GM19043 (cell line): ENCODE measurements around the gene AZGP1.
"Not testable (repeated sequence)": the region's sequence is repeated elsewhere in the genome, so short reads cannot be mapped to it uniquely, and the experiment has no call there.

Experiments used
- ATAC-seq: cut with Tn5 transposase; IDR thresholded peaks from one replicate; pipeline ENCODE4 v1.9.1; 2021; ENCODE audit warnings: low read depth; ENCODE audit not compliant: unreplicated experiment

Gene AZGP1

DNA sequence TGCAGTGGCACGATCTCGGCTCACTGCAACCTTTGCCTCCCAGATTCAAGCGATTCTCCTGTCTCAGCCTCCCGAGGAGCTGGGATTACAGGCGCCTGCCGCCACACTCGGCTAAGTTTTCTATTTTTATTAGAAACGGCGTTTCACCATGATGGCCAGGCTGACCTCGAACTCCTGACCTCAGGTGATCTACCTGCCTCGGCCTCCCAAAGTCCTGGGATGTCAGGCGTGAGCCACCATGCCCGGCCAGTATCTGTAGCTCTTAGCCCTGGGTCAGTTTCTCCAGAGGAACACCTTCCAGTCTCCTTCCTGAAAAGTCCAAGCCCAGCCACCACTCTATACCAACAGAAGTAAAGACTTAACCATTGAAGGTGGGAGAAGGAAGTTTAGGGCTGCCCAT, 24.4 kb upstream of the AZGP1 start:
- ATAC-seq = no peak

GRCh38 chr7:99997545-99998137, 21.8 kb upstream of the AZGP1 start:
- ATAC-seq = no peak

DNA sequence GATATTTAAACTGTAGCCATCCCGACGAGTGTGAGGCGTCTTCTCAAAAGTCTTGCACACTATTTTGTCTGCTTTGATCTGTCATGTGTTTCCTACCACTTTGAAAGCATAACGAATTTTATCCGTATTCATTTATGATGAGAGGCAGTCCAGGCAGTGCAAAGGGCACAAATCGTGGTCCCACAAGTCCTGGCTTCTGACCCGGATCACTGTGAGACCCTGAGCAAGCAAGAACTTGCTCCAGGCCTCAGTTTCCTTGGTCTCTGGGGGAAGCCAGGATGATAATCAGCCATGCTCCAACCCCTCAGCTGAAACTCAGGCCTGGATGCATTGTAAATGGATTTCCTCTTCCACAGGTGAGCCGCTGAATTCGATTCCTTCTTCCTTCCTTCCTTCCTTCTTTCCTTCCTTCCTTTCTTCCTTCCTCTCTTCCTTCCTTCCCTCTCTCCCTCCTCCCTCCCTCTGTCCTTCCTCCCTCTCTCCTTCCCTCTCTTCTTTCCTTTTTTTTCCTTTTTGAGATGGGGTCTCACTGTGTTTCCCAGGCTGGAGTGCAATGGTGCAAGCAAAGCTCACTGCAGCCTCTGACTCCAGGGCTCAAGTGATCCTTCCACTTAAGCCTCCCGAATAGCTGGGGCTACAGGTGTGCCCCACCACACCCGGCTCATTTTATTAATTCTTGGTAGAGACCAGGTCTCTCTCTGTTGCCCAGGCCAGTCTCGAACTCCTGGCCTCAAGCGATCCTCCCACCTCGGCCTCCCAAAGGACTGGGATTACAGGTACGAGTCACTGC, 21.1 kb upstream of the AZGP1 start:
- no peak for ATAC-seq

DNA sequence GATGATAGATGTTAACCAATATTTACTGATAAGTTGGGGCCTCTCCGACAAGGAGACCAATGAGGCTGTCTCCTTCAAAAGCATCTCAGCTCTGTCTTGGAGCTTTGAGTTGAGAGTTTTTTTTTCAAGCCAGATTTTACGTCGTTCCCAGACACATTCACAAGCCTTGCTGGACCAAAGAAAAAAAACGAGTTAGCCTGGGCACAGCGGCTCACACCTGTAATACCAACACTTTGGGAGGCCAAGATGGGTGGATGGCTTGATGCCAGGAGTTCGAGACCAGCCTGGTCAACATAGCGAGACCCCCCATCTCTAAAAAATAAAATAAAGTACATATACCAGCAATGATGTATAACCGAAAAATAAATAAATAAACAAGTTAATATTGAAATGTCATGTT, 19.0 kb upstream of the AZGP1 start:
- ATAC-seq = no peak

DNA sequence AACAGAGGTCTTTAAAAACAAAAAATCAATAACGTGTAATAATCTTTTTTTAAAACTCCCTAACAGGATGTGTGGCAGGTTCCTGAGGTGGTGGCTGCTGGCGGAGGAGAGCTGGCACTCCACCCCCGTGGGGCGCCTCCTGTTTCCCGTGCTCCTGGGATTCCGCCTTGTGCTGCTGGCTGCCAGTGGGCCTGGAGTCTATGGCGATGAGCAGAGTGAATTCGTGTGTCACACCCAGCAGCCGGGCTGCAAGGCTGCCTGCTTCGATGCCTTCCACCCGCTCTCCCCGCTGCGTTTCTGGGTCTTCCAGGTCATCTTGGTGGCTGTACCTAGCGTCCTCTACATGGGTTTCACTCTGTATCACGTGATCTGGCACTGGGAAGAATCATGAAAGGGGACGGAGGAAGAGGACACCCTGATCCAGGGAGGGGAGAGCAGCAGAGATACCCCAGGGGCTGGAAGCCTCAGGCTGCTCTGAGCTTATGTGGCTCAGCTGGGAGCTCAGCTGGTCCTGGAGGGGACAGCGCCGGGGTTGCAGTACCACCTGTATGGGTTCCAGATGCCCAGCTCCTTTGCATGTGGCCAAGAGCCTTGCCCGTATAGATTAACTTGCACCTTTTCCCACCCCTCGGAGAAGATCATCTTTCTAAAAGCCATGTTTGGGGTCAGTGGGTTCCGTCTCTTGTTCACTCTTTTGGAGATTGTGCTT, 16.7 kb upstream of the AZGP1 start:
- ATAC-seq = no peak

GRCh38 chr7:99991543-99991942, 15.7 kb upstream of the AZGP1 start:
- not testable (repeated sequence) for ATAC-seq

GRCh38 chr7:99990460-99990852, 14.6 kb upstream of the AZGP1 start:
- ATAC-seq = no peak

GRCh38 chr7:99987846-99988245, 12.0 kb upstream of the AZGP1 start:
- no peak for ATAC-seq

DNA sequence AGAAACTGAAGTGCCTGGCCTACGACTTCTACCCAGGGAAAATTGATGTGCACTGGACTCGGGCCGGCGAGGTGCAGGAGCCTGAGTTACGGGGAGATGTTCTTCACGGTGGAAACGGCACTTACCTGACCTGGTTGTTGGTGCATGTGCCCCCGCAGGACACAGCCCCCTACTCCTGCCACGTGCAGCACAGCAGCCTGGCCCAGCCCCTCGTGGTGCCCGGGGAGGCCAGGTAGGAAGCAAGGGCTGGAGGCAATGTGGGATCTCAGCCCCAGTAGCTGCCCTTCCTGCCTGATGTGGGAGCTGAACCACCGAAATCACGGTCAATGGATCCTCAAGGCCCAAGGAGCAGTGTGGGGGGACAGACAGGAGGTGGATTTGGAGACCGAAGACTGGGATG, 11.5 kb upstream of the AZGP1 start:
- not testable (repeated sequence) for ATAC-seq

GRCh38 chr7:99984593-99984992, 8.8 kb upstream of the AZGP1 start:
- no peak for ATAC-seq

DNA sequence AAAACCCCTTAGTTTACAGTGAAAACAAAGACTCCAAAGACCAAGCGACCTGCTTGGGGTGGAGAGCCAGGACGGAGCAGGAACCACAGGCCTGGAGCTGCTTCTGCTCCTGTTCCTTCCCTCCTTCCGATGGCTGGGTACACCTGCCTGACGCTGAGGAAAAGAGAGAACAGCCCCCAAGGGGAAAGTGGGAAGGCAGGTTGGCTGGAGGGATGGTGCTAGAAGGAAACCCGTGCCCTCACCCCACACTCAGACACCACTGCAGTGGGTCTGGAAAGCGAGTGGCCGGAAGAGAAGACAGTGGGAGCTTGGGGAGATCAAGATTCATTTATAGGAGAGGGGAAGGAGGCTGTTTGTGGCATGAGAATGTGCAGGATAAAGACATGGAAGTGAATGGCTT, 5.2 kb upstream of the AZGP1 start:
- not testable (repeated sequence) for ATAC-seq

DNA sequence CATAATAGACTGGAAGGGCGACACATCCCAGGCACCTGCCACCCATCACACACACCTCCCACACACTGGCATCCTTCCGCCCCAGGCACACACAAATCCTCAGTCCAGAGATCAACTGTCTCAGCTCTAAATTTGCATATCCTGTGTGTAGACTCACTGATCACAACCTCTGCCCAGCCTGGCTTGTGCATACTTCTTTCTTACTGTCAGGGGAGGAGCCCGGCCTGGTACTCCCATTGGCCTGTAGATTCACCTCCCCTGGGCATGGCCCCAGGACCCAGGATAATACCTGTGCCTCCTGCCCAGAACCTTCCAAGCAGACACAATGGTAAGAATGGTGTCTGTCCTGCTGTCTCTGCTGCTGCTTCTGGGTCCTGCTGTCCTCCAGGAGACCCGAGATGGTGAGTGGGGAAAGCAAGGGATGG, 4.6 kb upstream of the AZGP1 start:
- ATAC-seq = not testable (repeated sequence)

- ATAC-seq = not testable (repeated sequence)
These were observed 4.0 kb upstream of the AZGP1 start for GRCh38 chr7:99979814-99980225.

DNA sequence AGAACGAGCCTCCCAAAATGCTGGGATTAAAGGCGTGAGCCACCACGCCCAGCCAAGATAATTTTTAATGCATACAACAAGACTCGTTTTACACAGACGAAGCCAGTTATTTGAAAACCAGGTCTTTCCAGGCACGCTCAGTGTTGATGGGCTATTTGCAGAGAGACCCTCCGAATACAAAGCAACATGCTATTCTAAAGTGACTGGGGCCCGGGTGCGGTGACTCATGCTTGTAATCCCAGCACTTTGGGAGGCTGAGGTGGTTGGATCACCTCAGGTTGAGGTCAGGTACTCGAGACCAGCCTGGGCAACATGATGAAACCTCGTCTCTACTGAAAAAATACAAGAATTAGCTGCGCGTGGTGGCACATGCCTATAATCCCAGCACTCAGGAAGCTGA, 795 bp upstream of the AZGP1 start:
- no peak for ATAC-seq

DNA sequence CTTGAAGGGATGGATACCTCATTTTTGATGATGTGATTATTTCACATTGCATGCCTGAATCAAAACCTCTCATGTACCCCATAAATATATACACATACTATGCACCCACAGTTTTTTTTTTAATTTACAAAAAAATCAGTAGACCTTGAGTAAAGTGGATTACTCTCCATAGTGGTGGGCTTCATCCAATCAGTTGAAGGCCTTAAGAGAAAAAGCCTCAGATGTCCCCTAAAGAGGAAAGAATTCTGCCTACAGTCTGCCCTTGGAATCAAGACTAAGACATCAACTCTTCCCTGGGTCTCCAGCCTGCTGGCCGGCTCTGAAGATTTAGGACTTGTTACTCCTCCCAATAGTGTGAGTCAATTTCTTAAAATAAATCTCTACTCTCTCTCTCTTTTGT, 1.1 kb downstream of the AZGP1 start:
- no peak for ATAC-seq

GRCh38 chr7:99973817-99974216, 2.0 kb downstream of the AZGP1 start:
- not testable (repeated sequence) for ATAC-seq

DNA sequence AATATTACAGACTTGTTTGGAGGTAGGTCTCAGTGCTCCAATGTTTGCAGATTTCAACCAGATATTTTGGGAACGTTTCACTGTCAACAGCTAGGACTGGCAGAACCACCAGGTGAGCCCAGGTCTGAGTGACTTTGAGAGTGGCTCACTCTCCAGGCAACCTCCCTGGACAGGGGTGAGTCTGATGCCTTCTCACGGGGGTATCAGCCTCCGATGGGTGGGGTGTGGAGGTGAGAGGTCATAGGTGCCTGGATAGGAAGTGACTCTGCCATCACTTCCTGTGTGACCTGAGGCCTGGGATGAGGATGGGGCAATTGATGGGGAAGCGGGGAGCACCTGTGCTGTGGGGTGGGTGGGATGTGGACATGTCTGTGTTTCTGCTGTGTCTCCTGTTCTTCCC, 4.6 kb downstream of the AZGP1 start:
- ATAC-seq = no peak

DNA sequence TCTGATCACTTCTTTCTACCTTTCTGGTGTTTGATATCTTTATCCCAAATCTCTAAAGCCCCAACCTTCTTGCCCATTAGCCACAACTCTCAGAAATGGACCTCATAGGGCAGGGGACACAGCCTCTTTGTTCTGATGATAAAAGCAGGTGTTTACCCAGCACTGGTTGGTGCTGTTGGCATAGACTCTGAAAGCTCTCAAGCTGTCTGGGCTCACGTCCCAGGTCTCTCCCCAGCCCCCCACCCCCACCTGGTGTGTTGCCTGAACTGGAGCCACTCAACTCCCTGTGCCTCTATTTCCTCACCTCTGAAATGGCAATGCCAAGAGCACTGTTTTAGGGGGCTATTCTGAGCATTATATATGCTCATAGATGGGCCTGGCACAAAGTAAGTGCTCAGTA, 6.0 kb downstream of the AZGP1 start:
- ATAC-seq = not testable (repeated sequence)

GRCh38 chr7:99969298-99969697, 6.5 kb downstream of the AZGP1 start:
- ATAC-seq = no peak

GRCh38 chr7:99958564-99959227, 17.1 kb downstream of the AZGP1 start:
- ATAC-seq = no peak

GRCh38 chr7:99955247-99955646, 20.6 kb downstream of the AZGP1 start:
- no peak for ATAC-seq
